ENCODE data around the gene ITGAD.
A peak's percentile ranks its signal among the peaks of the same experiment; 100 is the strongest.

The ITGAD gene

GRCh38 chr16:31461201-31461920 is 68.2 kb downstream of the ITGAD start:
- DNase-seq: no peak

- no peak for DNase-seq
Observed at GRCh38 chr16:31461921-31462804, 69.0 kb downstream of the ITGAD start.

- DNase-seq: no peak
Observed at GRCh38 chr16:31464348-31464769, 71.2 kb downstream of the ITGAD start.

GRCh38 chr16:31464781-31465260 is 71.7 kb downstream of the ITGAD start:
- no peak for DNase-seq

- DNase-seq: no peak
Observed at GRCh38 chr16:31465788-31466370, 72.7 kb downstream of the ITGAD start.

- DNase-seq: no peak
Observed at GRCh38 chr16:31466381-31466841, 73.3 kb downstream of the ITGAD start.

- no peak for DNase-seq
Observed at GRCh38 chr16:31467151-31467773, 74.1 kb downstream of the ITGAD start.

- no peak for DNase-seq
Observed at GRCh38 chr16:31467858-31468257, 74.7 kb downstream of the ITGAD start.

GRCh38 chr16:31470615-31471014 is 77.5 kb downstream of the ITGAD start:
- DNase-seq: no peak

GRCh38 chr16:31471241-31471874 is 78.2 kb downstream of the ITGAD start:
- no peak for DNase-seq

GRCh38 chr16:31471875-31472708 is 79.0 kb downstream of the ITGAD start, which contains the start of gene TGFB1I1:
TSS of gene TGFB1I1 (plus strand) at chr16:31472152. CDS start at chr16:31472189, 37 bp downstream.
- DNase-seq: peak; percentile 41

- peak; percentile 84 for DNase-seq
Observed at GRCh38 chr16:31472709-31473203, 79.6 kb downstream of the ITGAD start.

- no peak for DNase-seq
Observed at GRCh38 chr16:31473264-31473984, 80.3 kb downstream of the ITGAD start.

GRCh38 chr16:31474173-31474714 is 81.1 kb downstream of the ITGAD start:
- peak; percentile 55 for DNase-seq

- no peak for DNase-seq
Observed at GRCh38 chr16:31474773-31475738, 81.9 kb downstream of the ITGAD start.

GRCh38 chr16:31475946-31476302 is 82.8 kb downstream of the ITGAD start:
- DNase-seq: no peak

Measured in RPMI8226 (cell line).